ENCODE measurements around the gene FLAD1.

GRCh38 chr1:155034318-155035208 lies 51.4 kb downstream of the FLAD1 start:
- TF ChIP-seq POLR2A (IDR thresholded peaks at IDR 0.05; ENCODE audit: low read depth, low read length): no peak
- no peak for TF ChIP-seq TAF1 (IDR thresholded peaks at IDR 0.05; ENCODE audit: borderline replicate concordance, low read depth, low read length)
- no peak for TF ChIP-seq POLR2AphosphoS5 (IDR thresholded peaks at IDR 0.05; ENCODE audit: low read depth, low read length)
